HG03103 (cell line): ENCODE measurements around the gene RXRB.

Source experiments
- ATAC-seq: cut with Tn5 transposase; IDR thresholded peaks from one replicate; pipeline ENCODE4 v1.9.1; 2021; ENCODE audit warnings: low read depth; ENCODE audit not compliant: unreplicated experiment

Gene RXRB

GRCh38 chr6:33177552-33178446, 22.7 kb downstream of the RXRB start:
- ATAC-seq: no peak

- ATAC-seq: no peak
Observed at GRCh38 chr6:33176906-33177305, 23.6 kb downstream of the RXRB start.

GRCh38 chr6:33175436-33176069, 24.9 kb downstream of the RXRB start:
- ATAC-seq: no peak

GRCh38 chr6:33174784-33175183, 25.7 kb downstream of the RXRB start:
- ATAC-seq: no peak

GRCh38 chr6:33173535-33174180, 26.8 kb downstream of the RXRB start:
- ATAC-seq: no peak

GRCh38 chr6:33172688-33173534, 27.6 kb downstream of the RXRB start:
- ATAC-seq: no peak

- no peak for ATAC-seq
Observed at GRCh38 chr6:33171880-33172687, 28.4 kb downstream of the RXRB start.

- no peak for ATAC-seq
Observed at GRCh38 chr6:33171016-33171879, 29.2 kb downstream of the RXRB start.

GRCh38 chr6:33170176-33171015, 30.1 kb downstream of the RXRB start:
- ATAC-seq: no peak

- ATAC-seq: no peak
Observed at GRCh38 chr6:33169291-33170175, 30.9 kb downstream of the RXRB start.

- no peak for ATAC-seq
Observed at GRCh38 chr6:33168639-33169038, 31.8 kb downstream of the RXRB start.

GRCh38 chr6:33168284-33168601, 32.2 kb downstream of the RXRB start:
- no peak for ATAC-seq

GRCh38 chr6:33167374-33168283, 32.8 kb downstream of the RXRB start:
- ATAC-seq: no peak

GRCh38 chr6:33166811-33167210, 33.7 kb downstream of the RXRB start:
- ATAC-seq: no peak

GRCh38 chr6:33166363-33166762, 34.1 kb downstream of the RXRB start:
- ATAC-seq: no peak

- ATAC-seq: no peak
Observed at GRCh38 chr6:33165581-33166258, 34.7 kb downstream of the RXRB start.
